ENCODE measurements around the gene C11orf65.

C11orf65 gene

DNA sequence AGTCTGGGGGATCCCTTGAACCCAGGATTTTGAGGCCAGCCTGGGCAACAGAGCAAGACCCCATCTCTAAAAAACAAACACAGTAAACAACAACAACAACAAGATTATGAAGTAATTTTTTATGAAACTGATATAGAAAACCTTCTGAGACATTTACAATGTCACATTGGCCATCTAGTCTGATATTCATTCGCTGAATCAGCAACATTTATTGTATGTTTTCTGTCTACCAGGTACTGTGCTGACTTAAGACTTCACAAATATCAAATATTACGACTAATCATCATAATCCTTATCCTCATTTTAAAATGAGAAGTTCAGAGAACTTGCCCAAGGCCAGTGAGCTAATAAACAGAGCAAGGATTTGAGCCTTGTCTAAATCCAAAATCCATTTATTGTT, 123.6 kb downstream of the C11orf65 start:
- no peak for TF ChIP-seq CTCF (IDR thresholded peaks at IDR 0.05; ENCODE audit: low read depth, low read length)

GRCh38 chr11:108341654-108342053, 125.7 kb downstream of the C11orf65 start:
- no peak for TF ChIP-seq CTCF (IDR thresholded peaks at IDR 0.05; ENCODE audit: low read depth, low read length)

More for the DNA sequence above, 123.6 kb downstream of the C11orf65 start:
- DNase-seq (ENCODE audit: extremely low read depth, low read depth) = no peak

DNA sequence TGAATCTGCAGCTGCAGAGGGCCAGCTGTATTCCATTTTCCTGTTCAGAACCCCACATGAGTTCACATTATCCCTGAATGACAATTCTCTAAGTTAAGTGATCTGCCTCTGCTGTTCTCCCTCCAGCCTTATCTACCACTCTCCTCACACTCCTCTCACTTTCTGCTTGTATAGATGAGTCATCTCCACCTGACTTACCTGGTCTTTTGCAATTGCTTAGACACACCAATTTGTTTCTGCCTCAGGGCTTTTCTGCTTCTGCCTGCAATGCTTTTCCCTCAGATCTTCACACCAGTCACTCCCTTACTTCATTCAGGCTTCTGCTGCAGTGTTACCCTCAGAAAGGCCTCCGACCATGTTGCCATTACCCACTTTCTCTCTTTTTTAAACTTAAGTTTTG, 126.4 kb downstream of the C11orf65 start:
- no peak for DNase-seq (ENCODE audit: extremely low read depth, low read depth)
- TF ChIP-seq CTCF (IDR thresholded peaks at IDR 0.05; ENCODE audit: low read depth, low read length) = no peak

More at GRCh38 chr11:108341654-108342053, 125.7 kb downstream of the C11orf65 start:
- DNase-seq (ENCODE audit: extremely low read depth, low read depth) = no peak

DNA sequence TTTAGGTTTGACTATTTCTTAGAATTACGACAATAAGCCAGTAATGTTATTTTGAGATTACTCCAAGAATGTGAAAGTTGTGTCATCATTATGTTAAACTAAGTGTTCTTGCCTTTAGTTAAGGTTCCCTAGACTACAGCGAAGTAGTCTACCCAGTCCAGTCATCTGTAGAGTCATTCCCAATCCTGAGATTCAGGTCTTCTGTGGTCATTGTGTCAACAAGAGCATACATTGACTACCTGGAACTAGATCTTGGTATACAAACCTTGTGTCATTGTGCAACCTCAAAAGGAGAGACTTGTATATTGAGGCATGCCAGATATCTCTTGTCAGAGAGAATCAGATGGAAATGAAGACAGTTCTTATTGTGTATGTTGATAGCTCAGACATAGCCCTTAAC, 128.6 kb downstream of the C11orf65 start:
- TF ChIP-seq CTCF (IDR thresholded peaks at IDR 0.05; ENCODE audit: low read depth, low read length) = no peak
- no peak for DNase-seq (ENCODE audit: extremely low read depth, low read depth)

- no peak for TF ChIP-seq CTCF (IDR thresholded peaks at IDR 0.05; ENCODE audit: low read depth, low read length)
- no peak for DNase-seq (ENCODE audit: extremely low read depth, low read depth)
Measured at GRCh38 chr11:108333403-108333899, 133.9 kb downstream of the C11orf65 start.
